Activated T-helper 17 cell treated with anti-CD3 and anti-CD28 coated beads, Interleukin-2, amount 50 U/mL, for 72 hours (primary cell): ENCODE measurements around the gene LIMCH1. TPM values are rescaled to one million over a fixed set of nuclear protein-coding genes. Genes with fewer than 3 reads are reported as not detected.

Source experiments
- ATAC-seq: fragments of 150-1000 bp; cut with Tn5 transposase; replicated peaks from 2 replicates; pipeline ENCODE4 v1.10.0; 2021; ENCODE audit warnings: mild to moderate bottlenecking, moderate library complexity
- H3K27ac Mint-ChIP-seq: one replicate; pipeline ENCODE4 v1.8.0; 2022; ENCODE audit warnings: mixed read lengths
- H3K27me3 Mint-ChIP-seq: one replicate; pipeline ENCODE4 v1.8.0; 2022; ENCODE audit warnings: mixed read lengths
- H3K36me3 Mint-ChIP-seq: one replicate; pipeline ENCODE4 v1.8.0; 2022; ENCODE audit warnings: low read depth, mild to moderate bottlenecking, mixed read lengths
- H3K4me1 Mint-ChIP-seq: one replicate; pipeline ENCODE4 v1.8.0; 2022; ENCODE audit warnings: mixed read lengths
- H3K4me3 Mint-ChIP-seq: one replicate; pipeline ENCODE4 v1.8.0; 2022; ENCODE audit warnings: mild to moderate bottlenecking, mixed read lengths
- H3K9me3 Mint-ChIP-seq: one replicate; pipeline ENCODE4 v1.8.0; 2022; ENCODE audit warnings: mixed read lengths
- total RNA-seq, 2 donors: library from RNA; stranded (reverse); gene quantifications; one replicate each; pipeline ENCODE4 v1.2.3, GENCODE V29; 2022

Gene LIMCH1
- total RNA-seq, 2 donors from 2014 or later, result not detected

- peaks cover 4% of the 10 kb centered on the region for H3K9me3 Mint-ChIP-seq
- no peaks in the 10 kb centered on the region for H3K4me1 Mint-ChIP-seq
- no peak within 1 kb of the TSS for H3K27ac Mint-ChIP-seq
- no peak within 1 kb of the TSS for H3K4me3 Mint-ChIP-seq
- no peak for ATAC-seq
- peaks cover 72% of the 10 kb centered on the region for H3K27me3 Mint-ChIP-seq
- H3K36me3 Mint-ChIP-seq, result peaks cover 5% of the 10 kb centered on the region
Measured at GRCh38 chr4:41748571-41749475, 210.9 kb downstream of the LIMCH1 start, which contains the start of gene PHOX2B. Gene PHOX2B (minus strand): TSS chr4:41748725. CDS start chr4:41748610, 115 bp downstream.

- no peak overlapping the region for H3K4me3 Mint-ChIP-seq
- H3K4me1 Mint-ChIP-seq, result no peaks in the 10 kb centered on the region
- peaks cover 69% of the 10 kb centered on the region for H3K27me3 Mint-ChIP-seq
- no peak for ATAC-seq
- no peak overlapping the region for H3K27ac Mint-ChIP-seq
- peaks cover 1% of the 10 kb centered on the region for H3K36me3 Mint-ChIP-seq
- H3K9me3 Mint-ChIP-seq, result no peaks in the 10 kb centered on the region
Measured at GRCh38 chr4:41749631-41750039, 211.7 kb downstream of the LIMCH1 start.

Other genes starting within 250 kb of the LIMCH1 start
- gene PHOX2B, start 210.6 kb downstream of the LIMCH1 start, total RNA-seq, result not detected